NCI-H1417 treated with DMSO at 0.1 percent for 48 hours (cell line): Measurements from ENCODE around the gene CDK4.

Experiments used
- DNase-seq: peaks from one replicate; lab custom pipeline; 2025; lab: John Stamatoyannopoulos, UW

The CDK4 gene

GRCh38 chr12:57700317-57700716 lies 51.8 kb downstream of the CDK4 start:
- no peak for DNase-seq

DNA sequence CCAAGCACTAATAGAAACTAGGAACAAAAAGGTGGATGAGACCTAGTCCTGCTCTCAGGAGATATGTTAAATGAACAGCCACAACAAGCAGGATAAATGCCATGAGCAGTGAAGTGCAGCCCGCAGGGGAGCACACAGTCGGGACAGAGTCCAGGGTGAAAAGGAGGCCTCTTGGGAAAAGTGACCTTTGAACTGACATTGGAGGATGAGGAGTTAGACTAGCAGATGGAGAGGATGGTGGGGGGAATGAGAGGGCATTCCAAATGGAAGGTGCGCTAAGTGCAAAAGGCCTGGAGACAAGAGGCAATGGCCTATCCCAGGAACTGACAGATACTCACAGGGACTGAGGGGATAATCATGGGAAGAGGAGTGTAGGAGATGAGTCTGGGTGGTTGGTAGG lies 53.7 kb downstream of the CDK4 start:
- no peak for DNase-seq
